ENCODE results near the gene PRCD. TPM values are rescaled to one million over a fixed set of nuclear protein-coding genes. Genes with fewer than 3 reads are reported as not detected.
A peak's percentile ranks its signal among the peaks of the same experiment; 100 is the strongest.
"Not testable (repeated sequence)": the region's sequence is repeated elsewhere in the genome, so short reads cannot be mapped to it uniquely, and the experiment has no call there.

Gene PRCD
- total RNA-seq, 1 donor from 2014 or later: 2.4 TPM

- DNase-seq (ENCODE audit: low spot score in 2 of 2): peak in 1 of 2 donors; percentile 13
- FAIRE-seq: no peak
These were observed 15.0 kb upstream of the PRCD start for GRCh38 chr17:76524598-76525512.

GRCh38 chr17:76525513-76525833 lies 14.4 kb upstream of the PRCD start:
- DNase-seq (ENCODE audit: low spot score in 2 of 2); FAIRE-seq: not testable (repeated sequence)

- DNase-seq (ENCODE audit: low spot score in 2 of 2): peak in 1 of 2 donors; percentile 8
- not testable (repeated sequence) for FAIRE-seq
These were observed 12.8 kb upstream of the PRCD start for GRCh38 chr17:76527016-76527415.

GRCh38 chr17:76527430-76528111 lies 12.3 kb upstream of the PRCD start:
- DNase-seq (ENCODE audit: low spot score in 2 of 2): peak; percentile 37 to 61
- no peak for FAIRE-seq

- DNase-seq (ENCODE audit: low spot score in 2 of 2) (no peak), FAIRE-seq (no peak)
These were observed 11.7 kb upstream of the PRCD start for GRCh38 chr17:76528156-76528527.

GRCh38 chr17:76528528-76529223 lies 11.2 kb upstream of the PRCD start:
- FAIRE-seq (no peak), DNase-seq (ENCODE audit: low spot score in 2 of 2) (peak in 1 of 2 donors; percentile 10)

GRCh38 chr17:76529224-76530094 lies 10.4 kb upstream of the PRCD start:
- peak; percentile 64 to 66 for DNase-seq (ENCODE audit: low spot score in 2 of 2)
- no peak for FAIRE-seq

- DNase-seq (ENCODE audit: low spot score in 2 of 2) (peak in 1 of 2 donors; percentile 33), FAIRE-seq (no peak)
These were observed 9.6 kb upstream of the PRCD start for GRCh38 chr17:76530095-76530723.

GRCh38 chr17:76530811-76531485 lies 8.9 kb upstream of the PRCD start:
- DNase-seq (ENCODE audit: low spot score in 2 of 2) (no peak), FAIRE-seq (no peak)

GRCh38 chr17:76531486-76532038 lies 8.3 kb upstream of the PRCD start:
- FAIRE-seq: no peak

GRCh38 chr17:76532072-76532651 lies 7.7 kb upstream of the PRCD start:
- FAIRE-seq (no peak), DNase-seq (ENCODE audit: low spot score in 2 of 2) (peak in 1 of 2 donors; percentile 11)

More at GRCh38 chr17:76531486-76532038, 8.3 kb upstream of the PRCD start:
- DNase-seq (ENCODE audit: low spot score in 2 of 2): no peak

GRCh38 chr17:76533640-76534359 lies 6.0 kb upstream of the PRCD start:
- DNase-seq (ENCODE audit: low spot score in 2 of 2); FAIRE-seq: not testable (repeated sequence)

GRCh38 chr17:76534831-76535732 lies 4.8 kb upstream of the PRCD start:
- FAIRE-seq (no peak), DNase-seq (ENCODE audit: low spot score in 2 of 2) (peak in 1 of 2 donors; percentile 20)

GRCh38 chr17:76535788-76536510 lies 3.9 kb upstream of the PRCD start:
- no peak for FAIRE-seq
- peak in 1 of 2 donors; percentile 26 for DNase-seq (ENCODE audit: low spot score in 2 of 2)

GRCh38 chr17:76536511-76537287 lies 3.1 kb upstream of the PRCD start:
- FAIRE-seq (no peak), DNase-seq (ENCODE audit: low spot score in 2 of 2) (peak in 1 of 2 donors; percentile 24)

All from frontal cortex (tissue), 4 donors.